Measurements from ENCODE around the gene PNPLA8.

The PNPLA8 gene

DNA sequence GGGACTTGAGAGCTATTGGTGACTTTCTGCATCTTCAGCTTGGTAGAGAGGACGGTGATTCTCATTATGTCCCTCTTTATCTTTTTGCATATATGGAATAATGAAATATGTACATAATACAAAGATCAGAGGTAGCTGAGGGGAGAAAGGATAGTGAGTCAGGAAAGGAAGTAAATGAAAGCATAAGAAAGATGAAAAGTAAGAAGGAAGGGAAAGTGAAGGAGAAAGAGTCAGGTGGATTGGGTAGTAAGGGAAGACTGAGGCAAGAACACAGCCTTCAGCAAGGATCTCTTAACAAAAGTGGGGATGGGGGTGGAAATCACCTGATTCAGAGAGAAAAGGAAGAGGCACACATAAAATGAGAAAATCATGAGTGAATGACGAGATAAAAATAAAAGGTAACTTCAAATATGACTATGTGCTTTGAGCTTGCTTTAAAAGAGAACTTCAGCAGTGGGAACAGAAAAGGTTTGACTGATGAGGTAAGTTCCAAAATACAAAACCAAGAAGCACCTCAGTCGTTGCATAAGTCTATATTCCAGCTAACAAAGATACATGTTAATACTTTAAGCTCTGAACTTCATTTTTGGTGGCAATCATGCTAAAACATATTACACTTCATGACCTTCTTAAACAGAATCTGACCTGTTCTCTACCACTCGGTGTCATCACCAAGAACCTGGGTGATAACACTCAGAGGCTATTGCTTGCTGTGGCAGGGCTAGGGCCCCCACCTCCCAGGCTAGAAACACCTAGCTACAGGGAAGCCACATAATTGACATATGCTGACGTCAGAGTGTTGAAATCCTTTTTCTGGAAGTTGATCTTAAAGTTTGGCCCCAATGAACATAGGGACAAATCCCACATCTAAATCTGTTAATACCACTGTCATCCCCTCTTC, 102.6 kb downstream of the PNPLA8 start:
- DNase-seq (ENCODE audit: low read depth): no peak
- TF ChIP-seq, protein P1, sequence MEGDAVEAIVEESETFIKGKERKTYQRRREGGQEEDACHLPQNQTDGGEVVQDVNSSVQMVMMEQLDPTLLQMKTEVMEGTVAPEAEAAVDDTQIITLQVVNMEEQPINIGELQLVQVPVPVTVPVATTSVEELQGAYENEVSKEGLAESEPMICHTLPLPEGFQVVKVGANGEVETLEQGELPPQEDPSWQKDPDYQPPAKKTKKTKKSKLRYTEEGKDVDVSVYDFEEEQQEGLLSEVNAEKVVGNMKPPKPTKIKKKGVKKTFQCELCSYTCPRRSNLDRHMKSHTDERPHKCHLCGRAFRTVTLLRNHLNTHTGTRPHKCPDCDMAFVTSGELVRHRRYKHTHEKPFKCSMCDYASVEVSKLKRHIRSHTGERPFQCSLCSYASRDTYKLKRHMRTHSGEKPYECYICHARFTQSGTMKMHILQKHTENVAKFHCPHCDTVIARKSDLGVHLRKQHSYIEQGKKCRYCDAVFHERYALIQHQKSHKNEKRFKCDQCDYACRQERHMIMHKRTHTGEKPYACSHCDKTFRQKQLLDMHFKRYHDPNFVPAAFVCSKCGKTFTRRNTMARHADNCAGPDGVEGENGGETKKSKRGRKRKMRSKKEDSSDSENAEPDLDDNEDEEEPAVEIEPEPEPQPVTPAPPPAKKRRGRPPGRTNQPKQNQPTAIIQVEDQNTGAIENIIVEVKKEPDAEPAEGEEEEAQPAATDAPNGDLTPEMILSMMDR (IDR thresholded peaks at IDR 0.05; ENCODE audit: control insufficient read depth, insufficient read depth, low read depth, low read length, missing control alignments): no peak
- H3K4me3 ChIP-seq (ENCODE audit: control insufficient read depth, low read depth, low read length): no peak overlapping the region

DNA sequence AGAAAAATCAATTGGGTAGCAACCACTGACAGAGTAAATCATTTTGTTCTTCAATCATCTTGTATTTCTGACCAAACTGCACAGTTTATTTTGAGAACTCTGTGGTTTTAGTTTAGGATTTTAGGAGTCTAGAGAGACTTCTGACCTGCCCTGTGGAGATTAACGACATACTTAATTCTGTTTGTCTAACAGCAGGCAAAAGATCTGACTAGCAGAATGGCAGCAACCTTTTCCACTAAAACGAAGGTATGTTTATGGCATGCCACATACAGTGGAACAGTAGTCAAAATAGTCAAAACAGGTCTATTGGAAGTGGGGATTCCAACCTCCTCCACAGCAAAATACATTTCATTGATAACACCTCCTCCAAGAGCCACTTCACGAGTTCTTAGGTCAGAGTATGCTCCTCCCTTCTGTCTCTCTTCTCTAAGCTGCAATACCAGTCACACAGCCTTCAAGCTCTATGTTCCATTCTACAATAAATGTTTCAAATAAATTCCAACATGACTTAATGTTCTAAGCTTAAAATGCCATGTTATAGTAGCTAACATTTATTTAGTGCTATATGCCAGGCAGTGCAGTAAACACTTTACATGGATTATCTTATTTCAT, 104.1 kb downstream of the PNPLA8 start:
- TF ChIP-seq, protein P1 (IDR thresholded peaks at IDR 0.05; ENCODE audit: control insufficient read depth, insufficient read depth, low read depth, low read length, missing control alignments): no peak
- no peak overlapping the region for H3K4me3 ChIP-seq (ENCODE audit: control insufficient read depth, low read depth, low read length)
- no peak for DNase-seq (ENCODE audit: low read depth)

All from AG09309 (cell line).